Suppressor macrophage treated with lipopolysaccharide for 1 hour (primary cell): ENCODE data around the gene ING3.
"Not testable (repeated sequence)": the region's sequence is repeated elsewhere in the genome, so short reads cannot be mapped to it uniquely, and the experiment has no call there.

ENCODE experiments used
- DNase-seq, 3 donors: peaks; one replicate each; pipeline ENCODE4 v3.0.0-alpha.2; 2020 to 2022

The ING3 gene

DNA sequence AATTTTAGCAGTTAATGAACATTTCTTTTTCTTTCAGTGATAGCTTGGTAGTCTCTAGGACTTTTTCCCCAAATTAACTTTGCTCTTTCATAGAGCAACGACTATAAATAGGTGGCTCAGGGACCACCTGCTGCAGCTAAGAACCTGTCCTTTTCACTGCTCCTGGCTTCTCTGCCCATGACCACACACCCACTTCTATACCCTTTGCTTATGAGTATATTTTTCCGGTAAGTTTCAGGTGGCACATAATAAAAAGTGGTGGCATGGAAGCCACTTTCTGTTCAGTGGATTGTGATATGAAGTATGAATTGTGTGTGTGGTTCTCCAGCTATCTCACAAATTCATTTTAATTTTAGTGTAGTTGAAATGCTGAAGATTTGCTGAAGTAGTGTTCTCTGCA lies 1.2 kb downstream of the ING3 start:
- DNase-seq, result no peak

DNA sequence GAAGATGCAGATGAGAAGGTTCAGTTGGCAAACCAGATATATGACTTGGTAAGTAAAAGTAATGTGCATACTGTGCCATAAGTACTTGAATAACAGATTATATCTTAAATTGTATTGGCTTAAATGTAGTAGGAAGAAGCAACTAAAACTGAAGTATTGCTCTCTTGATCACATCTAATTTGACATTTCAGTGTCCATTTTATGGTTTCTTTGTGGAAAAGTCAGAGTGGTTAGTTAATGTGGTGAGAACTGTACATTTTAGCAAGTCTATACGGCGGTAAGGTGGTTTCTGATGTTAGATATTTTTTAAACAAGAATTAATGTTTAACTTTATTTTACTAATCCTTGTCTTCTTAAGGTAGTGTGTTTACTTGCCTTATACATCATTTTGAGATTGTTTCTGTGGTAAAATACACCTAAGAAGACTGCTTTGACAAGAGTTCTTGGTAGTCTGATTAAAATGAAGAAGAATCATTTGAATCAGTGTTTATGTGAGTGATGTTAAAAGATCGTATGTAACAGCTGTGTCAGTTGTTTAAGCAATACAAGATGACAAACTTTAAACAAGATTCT lies 5.1 kb downstream of the ING3 start:
- no peak for DNase-seq

GRCh38 chr7:120959929-120960484 lies 9.4 kb downstream of the ING3 start:
- no peak for DNase-seq

- DNase-seq, result no peak
Observed at GRCh38 chr7:120960714-120961113, 10.1 kb downstream of the ING3 start.

DNA sequence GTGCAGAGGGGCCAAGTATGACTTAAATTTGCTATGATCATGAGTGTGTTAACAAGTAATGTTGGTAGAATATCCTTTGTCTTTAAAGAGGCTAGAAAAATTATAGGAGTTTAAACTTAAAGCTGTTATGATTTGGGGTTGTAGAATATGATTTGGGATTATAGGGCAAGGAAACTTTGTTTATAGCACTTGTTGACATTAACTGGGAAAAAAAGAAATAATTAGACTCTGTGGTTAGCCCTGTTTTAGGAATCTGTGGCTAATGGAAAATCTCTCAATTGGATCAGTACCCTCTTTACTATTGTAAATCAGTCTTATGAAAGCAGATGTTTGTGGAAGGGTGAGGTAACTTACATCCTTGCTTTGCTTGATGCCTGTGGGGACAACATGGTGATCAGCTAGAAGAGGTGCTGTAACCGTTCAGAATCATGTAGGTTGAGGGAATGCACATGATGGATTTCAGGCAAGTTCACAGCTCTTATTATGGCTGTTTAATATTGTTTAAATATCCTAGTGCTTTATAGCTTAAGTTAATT lies 11.1 kb downstream of the ING3 start:
- no peak for DNase-seq

GRCh38 chr7:120964088-120964487 lies 13.5 kb downstream of the ING3 start:
- no peak for DNase-seq

GRCh38 chr7:120966961-120967360 lies 16.4 kb downstream of the ING3 start:
- no peak for DNase-seq

- DNase-seq, result no peak
Observed at GRCh38 chr7:120973849-120974248, 23.3 kb downstream of the ING3 start.

DNA sequence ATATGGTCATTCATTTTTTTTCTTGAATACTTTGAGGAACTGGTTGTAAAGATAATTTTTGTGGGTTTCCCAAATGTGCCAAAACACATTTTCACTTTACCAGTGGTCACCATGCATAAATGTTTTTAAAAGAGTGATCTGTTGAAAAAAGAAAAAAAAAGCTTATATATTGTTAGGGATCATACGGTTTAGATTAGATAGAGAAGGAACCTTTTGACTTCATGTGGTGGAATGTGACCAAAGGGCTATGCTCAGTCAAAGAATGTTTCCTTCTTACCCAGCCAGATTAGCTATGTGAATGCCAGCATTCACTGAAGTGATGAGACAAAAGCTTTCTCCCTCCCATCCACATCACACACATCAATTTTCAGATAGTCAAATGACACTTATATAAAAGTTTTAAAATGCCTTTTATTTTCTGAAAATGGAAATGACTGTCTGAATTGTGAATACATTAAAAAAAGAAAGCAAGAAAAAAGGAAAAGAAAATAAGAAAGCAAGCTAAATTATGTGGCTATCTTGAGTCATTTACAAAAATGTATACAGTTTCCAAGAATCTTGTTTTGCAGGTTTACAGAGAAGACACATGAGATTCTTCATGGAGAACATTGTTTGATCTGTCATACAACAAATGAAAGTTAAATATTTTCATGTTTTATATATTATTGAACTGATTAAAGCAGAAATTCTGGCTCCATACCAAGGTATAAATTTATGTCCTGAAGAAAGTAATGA lies 29.4 kb downstream of the ING3 start:
- DNase-seq, result no peak

- no peak for DNase-seq
Observed at GRCh38 chr7:120981117-120981516, 30.5 kb downstream of the ING3 start.

- DNase-seq, result no peak
Observed at GRCh38 chr7:120981888-120982615, 31.5 kb downstream of the ING3 start.

DNA sequence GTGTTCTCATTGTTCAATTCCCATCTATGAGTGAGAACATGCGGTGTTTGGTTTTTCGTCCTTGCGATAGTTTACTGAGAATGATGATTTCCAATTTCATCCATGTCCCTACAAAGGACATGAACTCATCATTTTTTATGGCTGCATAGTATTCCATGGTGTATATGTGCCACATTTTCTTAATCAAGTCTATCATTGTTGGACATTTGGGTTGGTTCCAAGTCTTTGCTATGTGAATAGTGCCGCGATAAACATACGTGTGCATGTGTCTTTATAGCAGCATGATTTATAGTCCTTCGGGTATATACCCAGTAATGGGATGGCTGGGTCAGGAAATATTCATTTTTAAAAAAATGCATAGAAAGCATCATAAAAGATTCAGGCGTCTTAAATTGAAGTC lies 33.0 kb downstream of the ING3 start:
- not testable (repeated sequence) for DNase-seq

DNA sequence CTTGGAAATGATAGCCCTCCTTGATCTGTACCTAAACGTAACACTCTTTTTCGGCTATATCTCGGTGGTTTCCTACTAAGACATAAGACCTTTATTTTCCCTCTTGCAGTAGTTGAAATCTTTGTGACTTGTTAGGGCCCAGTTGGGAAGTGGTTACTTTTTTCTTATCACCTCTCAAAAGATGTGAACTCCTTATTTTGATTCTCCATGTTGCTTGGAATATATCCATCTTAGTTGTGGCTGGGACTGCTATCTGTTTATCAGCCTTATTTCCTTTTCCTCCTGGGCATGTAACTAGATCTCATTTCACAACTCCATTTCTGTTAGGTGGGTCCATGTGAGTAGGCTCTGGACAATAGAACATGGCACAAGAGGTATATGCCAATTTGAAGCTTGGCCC lies 33.8 kb downstream of the ING3 start:
- DNase-seq, result no peak

GRCh38 chr7:120985130-120985758 lies 34.7 kb downstream of the ING3 start:
- no peak for DNase-seq

DNA sequence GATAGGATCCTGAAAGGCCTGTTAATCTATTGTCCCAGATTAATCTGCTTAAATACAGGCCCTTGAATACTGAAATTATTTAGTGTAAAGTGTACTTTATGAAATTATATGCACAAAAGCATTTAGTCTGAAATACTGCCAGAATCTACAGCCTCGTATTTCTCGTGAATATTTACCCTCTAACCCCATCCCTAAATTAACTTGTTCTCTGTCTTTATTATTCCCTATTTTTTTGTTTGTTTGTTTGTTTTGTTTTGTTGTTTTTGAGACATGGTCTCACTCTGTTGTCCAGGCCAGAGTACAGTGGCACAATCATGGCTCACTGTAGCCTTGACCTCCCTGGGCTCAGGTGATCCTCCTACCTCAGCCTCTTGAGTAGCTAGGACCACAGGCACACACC lies 35.3 kb downstream of the ING3 start:
- no peak for DNase-seq

DNA sequence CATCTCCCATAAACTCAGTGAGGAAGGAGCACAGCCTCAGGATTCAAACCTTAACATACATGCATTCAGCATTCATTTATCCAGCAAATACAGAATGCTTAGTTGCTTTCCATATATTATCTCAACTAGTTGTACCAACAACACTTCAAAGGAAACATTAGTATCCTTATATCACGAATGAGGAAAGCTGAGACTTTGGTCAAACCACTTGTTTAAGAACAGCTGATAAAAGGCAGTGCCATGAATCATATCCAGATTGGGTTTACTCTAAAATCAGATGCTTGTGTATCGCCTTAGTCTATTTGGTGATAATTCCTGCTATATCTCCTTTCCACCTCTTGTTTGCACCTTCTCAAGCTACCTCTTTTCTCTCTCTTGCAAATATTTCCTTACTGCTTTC lies 36.1 kb downstream of the ING3 start:
- no peak for DNase-seq

DNA sequence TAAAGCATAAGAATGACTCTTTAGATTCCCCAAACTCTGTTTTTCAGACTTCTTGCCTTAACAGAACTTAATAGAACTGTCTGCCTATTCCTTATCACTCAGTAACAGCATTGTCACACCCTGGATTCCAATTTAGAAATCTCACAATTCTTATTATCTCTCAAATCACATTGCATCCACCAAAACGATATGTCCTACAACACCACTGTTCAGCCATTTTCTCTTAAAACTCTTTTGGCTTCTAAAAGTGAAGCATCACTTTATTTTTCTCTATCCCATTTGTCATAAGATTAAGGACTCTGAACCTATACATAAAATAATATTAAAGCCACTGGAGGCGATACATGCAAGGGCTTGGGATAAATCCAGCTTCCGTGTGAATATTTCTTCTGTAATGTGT lies 36.7 kb downstream of the ING3 start:
- DNase-seq, result no peak

- DNase-seq, result peak; percentile 94 to 97 (median 96)
Observed at GRCh38 chr7:120987683-120988590, 37.4 kb downstream of the ING3 start.

- peak; percentile 88 to 93 (median 92) for DNase-seq
Observed at GRCh38 chr7:120988591-120989256, 38.1 kb downstream of the ING3 start, which contains the start of gene CPED1. Gene CPED1 (plus strand): TSS chr7:120988711. CDS start chr7:120989622, 911 bp downstream.

- DNase-seq, result no peak
Observed at GRCh38 chr7:120989257-120990220, 39.0 kb downstream of the ING3 start.
